H1 (cell line): ENCODE measurements around the gene ZMAT5. TPM values are rescaled to one million over a fixed set of nuclear protein-coding genes. Genes with fewer than 3 reads are reported as not detected.

Experiments
- CTCF ChIA-PET: fragments of 300-600 bp; sonication (Branson Sonifier 250); formaldehyde crosslinking; loops from one replicate; lab custom pipeline; 2021; ENCODE audit not compliant: partially characterized antibody; lab: Charles Lee
- POLR2A ChIA-PET: fragments of 300-600 bp; sonication (Branson Sonifier 250); formaldehyde crosslinking; loops from one replicate; lab custom pipeline; 2021; ENCODE audit warnings: inconsistent platforms; ENCODE audit not compliant: partially characterized antibody; lab: Charles Lee
- DNase-seq, 2 experiments: peaks; one replicate each; pipeline versions ENCODE4 v3.0.0 to v3.0.0-alpha.2; 2010 to 2022; ENCODE audit warnings: low spot score in 2 of 2, low read depth in 1 of 2, mixed read lengths in 1 of 2
- FAIRE-seq: peaks from 2 replicates; lab custom pipeline; 2011; peaks lifted over from hg19 to GRCh38; lab: Jason Lieb, UNC
- H2AFZ ChIP-seq: 2 replicates; pipeline ENCODE4 v1.8.1; 2012; ENCODE audit warnings: low read length, inconsistent platforms
- H2AK5ac ChIP-seq: 2 replicates; pipeline ENCODE4 v1.6.1; 2013; ENCODE audit warnings: low read depth, low read length
- H2BK120ac ChIP-seq: replicated peaks from 2 replicates; pipeline ENCODE3; 2013; ENCODE audit warnings: low read depth, low read length, inconsistent platforms
- H2BK12ac ChIP-seq: 2 replicates; pipeline ENCODE4 v1.6.1; 2013; ENCODE audit warnings: low read depth, low read length
- H2BK15ac ChIP-seq: 2 replicates; pipeline ENCODE4 v1.6.1; 2013; ENCODE audit warnings: low read length
- H2BK20ac ChIP-seq: 2 replicates; pipeline ENCODE4 v1.6.1; 2013; ENCODE audit warnings: low read length
- H2BK5ac ChIP-seq: 2 replicates; pipeline ENCODE4 v1.6.1; 2013; ENCODE audit warnings: low read depth, low read length
- H3K14ac ChIP-seq: 2 replicates; pipeline ENCODE4 v1.6.1; 2013; ENCODE audit warnings: inconsistent platforms; ENCODE audit not compliant: insufficient read length
- H3K18ac ChIP-seq: 2 replicates; pipeline ENCODE4 v1.6.1; 2013; ENCODE audit warnings: low read length; ENCODE audit errors: extremely low read depth
- H3K23ac ChIP-seq: 2 replicates; pipeline ENCODE4 v1.6.1; 2013; ENCODE audit warnings: inconsistent platforms; ENCODE audit not compliant: insufficient read length
- H3K23me2 ChIP-seq: 2 replicates; pipeline ENCODE4 v1.6.1; 2013; ENCODE audit warnings: low read depth, low read length
- H3K27ac ChIP-seq: 2 replicates; pipeline ENCODE4 v1.6.1; 2011; ENCODE audit warnings: low read depth, low read length, inconsistent platforms
- H3K27me3 ChIP-seq, 4 experiments: replicated peaks in 1 of 4; 1 replicate in 1 of 4; 2 replicates in 3 of 4; pipeline versions ENCODE4 v1.6.1 to v1.8.1; 2011 to 2013; ENCODE audit warnings: low read length in 3 of 4, mild to moderate bottlenecking in 3 of 4, inconsistent platforms in 2 of 4, mixed read lengths in 2 of 4, moderate library complexity in 1 of 4; ENCODE audit not compliant: control insufficient read depth in 3 of 4, insufficient read depth in 3 of 4; ENCODE audit errors: extremely low read depth in 1 of 4
- H3K36me3 ChIP-seq, 4 experiments: 2 replicates each; pipeline versions ENCODE4 v1.6.1 to v1.8.1; 2011 to 2013; ENCODE audit warnings: mild to moderate bottlenecking in 4 of 4, low read length in 3 of 4, moderate library complexity in 2 of 4, control low read depth in 1 of 4, inconsistent platforms in 1 of 4; ENCODE audit not compliant: insufficient read depth in 4 of 4, control insufficient read depth in 2 of 4
- H3K4ac ChIP-seq: replicated peaks from 2 replicates; pipeline ENCODE3; 2013; ENCODE audit warnings: low read length, low read depth, mixed read lengths, inconsistent platforms; ENCODE audit not compliant: insufficient read length
- H3K4me1 ChIP-seq, 4 experiments: replicated peaks in 1 of 4; 1 replicate in 1 of 4; 2 replicates in 3 of 4; pipeline versions ENCODE4 v1.6.1 to v1.8.1; 2011 to 2013; ENCODE audit warnings: low read length in 3 of 4, inconsistent platforms in 2 of 4, mixed read lengths in 1 of 4; ENCODE audit not compliant: insufficient read depth in 4 of 4, control insufficient read depth in 3 of 4
- H3K4me2 ChIP-seq, 2 experiments: 2 replicates each; pipeline versions ENCODE4 v1.6.1 to v1.8.1; 2011 to 2013; ENCODE audit warnings: low read depth in 2 of 2, low read length in 2 of 2, control low read depth in 1 of 2, inconsistent platforms in 1 of 2, mild to moderate bottlenecking in 1 of 2; ENCODE audit not compliant: insufficient read depth in 1 of 2
- H3K4me3 ChIP-seq, 4 experiments: fragments of 200-600, 300-600 bp in 1 of 4; sonication (generic), shearing (Covaris generic), sonication (Bioruptor Twin) in 1 of 4; 2 replicates each; pipeline versions ENCODE4 v1.5.1 to v1.8.1; 2011 to 2016; ENCODE audit warnings: low read length in 4 of 4, low read depth in 3 of 4, control low read depth in 2 of 4, inconsistent platforms in 2 of 4, mild to moderate bottlenecking in 2 of 4, mixed read lengths in 1 of 4, moderate library complexity in 1 of 4; ENCODE audit not compliant: insufficient read depth in 2 of 4; ENCODE audit errors: extremely low read depth in 1 of 4
- H3K56ac ChIP-seq: replicated peaks from 2 replicates; pipeline ENCODE3; 2013; ENCODE audit warnings: low read depth, mild to moderate bottlenecking, mixed read lengths, low read length, inconsistent platforms; ENCODE audit not compliant: insufficient read length
- H3K79me1 ChIP-seq: 2 replicates; pipeline ENCODE4 v1.6.1; 2013; ENCODE audit warnings: low read depth, low read length, control low read depth
- H3K79me2 ChIP-seq, 2 experiments: 2 replicates each; pipeline versions ENCODE4 v1.6.1 to v1.8.1; 2012 to 2013; ENCODE audit warnings: low read length in 2 of 2, mild to moderate bottlenecking in 2 of 2, inconsistent platforms in 1 of 2; ENCODE audit not compliant: insufficient read depth in 2 of 2, control insufficient read depth in 1 of 2
- H3K9ac ChIP-seq, 4 experiments: replicated peaks in 1 of 4; 1 replicate in 1 of 4; 2 replicates in 3 of 4; pipeline versions ENCODE4 v1.6.1 to v1.8.1; 2011 to 2013; ENCODE audit warnings: low read depth in 3 of 4, low read length in 3 of 4, control low read depth in 2 of 4, mild to moderate bottlenecking in 2 of 4, moderate library complexity in 2 of 4, inconsistent platforms in 1 of 4; ENCODE audit errors: extremely low read depth in 1 of 4
- H3K9me3 ChIP-seq, 2 experiments: 2 replicates each; pipeline versions ENCODE4 v1.6.1 to v1.8.1; 2012 to 2013; ENCODE audit warnings: mild to moderate bottlenecking in 2 of 2, moderate library complexity in 2 of 2, control low read depth in 1 of 2, inconsistent platforms in 1 of 2, low read depth in 1 of 2, low read length in 1 of 2, mixed read lengths in 1 of 2; ENCODE audit not compliant: insufficient read depth in 2 of 2
- H4K20me1 ChIP-seq, 2 experiments: replicated peaks in 1 of 2; 2 replicates each; pipeline versions ENCODE3 to v1.8.1; 2011 to 2013; ENCODE audit warnings: inconsistent platforms in 2 of 2, low read length in 2 of 2, mild to moderate bottlenecking in 1 of 2; ENCODE audit not compliant: insufficient read depth in 2 of 2, control insufficient read depth in 1 of 2
- H4K5ac ChIP-seq: 2 replicates; pipeline ENCODE4 v1.6.1; 2013; ENCODE audit warnings: low read length, low read depth, mixed read lengths, inconsistent platforms; ENCODE audit not compliant: insufficient read length
- H4K8ac ChIP-seq: 2 replicates; pipeline ENCODE4 v1.8.0; 2013; ENCODE audit warnings: mild to moderate bottlenecking, moderate library complexity, low read length, inconsistent platforms; ENCODE audit not compliant: insufficient read depth; ENCODE audit errors: extremely low read depth
- H4K91ac ChIP-seq: replicated peaks from 2 replicates; pipeline ENCODE3; 2013; ENCODE audit warnings: low read length, mixed read lengths, inconsistent platforms; ENCODE audit not compliant: insufficient read length
- ASH2L ChIP-seq: fragments of 200-600, 300-600 bp; sonication (generic); IDR thresholded peaks from one replicate; pipeline ENCODE4 v1.7.1; 2017; ENCODE audit warnings: low read length
- CREB1 ChIP-seq: IDR thresholded peaks from 2 replicates; pipeline ENCODE4 v1.6.1; 2012; ENCODE audit warnings: inconsistent platforms
- KDM1A ChIP-seq: fragments of 200-600, 300-600 bp; sonication (generic); IDR thresholded peaks from 2 replicates; pipeline ENCODE4 v1.7.1; 2016; ENCODE audit warnings: mild to moderate bottlenecking, low read length, borderline replicate concordance
- PHF8 ChIP-seq: fragments of 200-600 bp; sonication (generic); conservative IDR thresholded peaks from 2 replicates; pipeline ENCODE4 v1.7.1; 2012; ENCODE audit warnings: low read depth, mild to moderate bottlenecking, inconsistent platforms, low read length, moderate library complexity
- RAD21 ChIP-seq, 2 experiments: IDR thresholded peaks in 1 of 2; conservative IDR thresholded peaks in 1 of 2; 2 replicates each; pipeline ENCODE4 v1.6.1; 2011; ENCODE audit warnings: low read depth in 2 of 2, low read length in 2 of 2, improper control_type of control experiment in 1 of 2, inconsistent platforms in 1 of 2, mild to moderate bottlenecking in 1 of 2, moderate library complexity in 1 of 2
- SIX5 ChIP-seq: IDR thresholded peaks from 2 replicates; pipeline ENCODE4 v1.6.1; 2011; ENCODE audit warnings: mild to moderate bottlenecking, low read depth, low read length
- SRF ChIP-seq: IDR thresholded peaks from 2 replicates; pipeline ENCODE4 v1.6.1; 2011; ENCODE audit warnings: mild to moderate bottlenecking, low read depth, low read length, moderate library complexity
- TAF1 ChIP-seq: IDR thresholded peaks from 2 replicates; pipeline ENCODE4 v1.6.1; 2011; ENCODE audit warnings: mild to moderate bottlenecking, low read depth, low read length
- YY1 ChIP-seq: IDR thresholded peaks from 2 replicates; pipeline ENCODE4 v1.6.1; 2011; ENCODE audit warnings: low read depth, mild to moderate bottlenecking, low read length
- WGBS, 2 experiments: shearing (Covaris generic) in 1 of 2; methylation state at CpG; one replicate each; pipeline versions ENCODE4 v1.1.6 to v1.1.7; 2013 to 2015; ENCODE audit warnings: low lambda C conversion rate in 2 of 2, mixed read lengths in 2 of 2, inconsistent platforms in 1 of 2, low coverage in 1 of 2, missing lambda C conversion rate in 1 of 2; ENCODE audit not compliant: insufficient replicate concordance in 2 of 2, insufficient coverage in 1 of 2, insufficient read length in 1 of 2; ENCODE audit errors: extremely low coverage in 1 of 2, missing lambda C conversion rate in 1 of 2; 5-methylcytosine and 5-hydroxymethylcytosine counted together
- polyA plus RNA-seq, 7 experiments: library from polyadenylated mRNA; depleted of rRNA in 3 of 7; stranded (reverse) in 5 of 7; unstranded in 2 of 7; fragments of >200 nt in 5 of 7; fragments of 200-250 nt in 2 of 7; gene quantifications; 1 replicate in 5 of 7; 2 replicates in 1 of 7; 4 replicates in 1 of 7; pipeline versions ENCODE4 v1.2.1 to v1.2.3, GENCODE V29; 2011 to 2013; ENCODE audit warnings: missing spikeins in 2 of 7, mixed read lengths in 2 of 7
- total RNA-seq: library from RNA; stranded (reverse); fragmentation: NEBNext Ultra II Directional; extraction: Animal tissue kit (Norgen Biotek cat#: 25700); gene quantifications from 2 replicates; pipeline ENCODE4 v1.2.1, GENCODE V29; 2021
- TF ChIP-seq, protein P1 (sequence below): IDR thresholded peaks from 2 replicates; pipeline ENCODE4 v1.6.1; 2012; ENCODE audit warnings: inconsistent platforms

The ZMAT5 gene
- total and polyA plus RNA-seq, 2 of the 8 experiments (the other 6 are each of a cell fraction or from before 2014, with no cell fraction given) = 14.0 to 38.3 TPM

DNA sequence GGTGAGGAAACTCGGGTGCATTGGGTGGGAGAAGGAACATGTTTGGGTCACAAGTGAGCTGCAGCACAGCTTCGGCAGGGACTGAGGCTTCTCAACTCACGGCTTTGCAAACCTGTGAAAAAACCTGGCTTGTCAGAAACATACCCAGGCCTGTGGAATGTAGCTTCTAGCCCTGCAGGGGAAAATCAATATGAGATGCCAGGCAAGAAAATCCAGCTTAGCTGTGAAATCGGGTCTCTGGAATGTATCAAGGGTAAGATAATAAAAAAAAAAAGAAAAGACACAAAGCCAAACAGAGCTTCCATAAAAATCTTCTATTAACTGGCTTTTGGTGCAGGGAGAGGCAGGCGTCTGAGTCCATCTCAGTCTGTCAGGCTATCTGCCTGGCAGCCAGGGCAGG is 28.9 kb upstream of the ZMAT5 start:
- Histone ChIP-seq H3K79me1 (no peaks in the 10 kb centered on the region), H2BK5ac (no peak overlapping the region), H2BK120ac (no peak overlapping the region), H3K56ac (no peak overlapping the region), H4K5ac (no peak overlapping the region), H3K9ac (no peak overlapping the region), H3K79me2 (no peaks in the 10 kb centered on the region), H2BK12ac (no peak overlapping the region), H3K9me3 (no peaks in the 10 kb centered on the region), H3K36me3 (peaks cover 0 to 36% (median 10%) of the 10 kb centered on the region in 4 experiments; a peak in 5 of 8 replicates), H3K14ac (no peak overlapping the region), H3K23ac (no peak overlapping the region), H2BK15ac (no peak overlapping the region), H4K91ac (no peak overlapping the region), H3K18ac (no peak overlapping the region), H4K8ac (no peak overlapping the region), H3K27ac (no peak overlapping the region), H3K4me1 (no peaks in the 10 kb centered on the region), H3K23me2 (no peaks in the 10 kb centered on the region), H2AK5ac (no peak overlapping the region), H4K20me1 (peaks cover 0 to 2% of the 10 kb centered on the region in 2 experiments), H3K4ac (no peak overlapping the region), H2AFZ (no peak overlapping the region), H3K4me2 (no peak overlapping the region), H2BK20ac (no peak overlapping the region), H3K27me3 (no peaks in the 10 kb centered on the region), H3K4me3 (no peak overlapping the region)
- no peak for FAIRE-seq
- DNase-seq = no peak
- 89% methylated on average over 5 of the region's 5 CpGs; no CpG with 5 or more reads in 1 of the 2 experiments for WGBS, 2 experiments
- ChIA-PET POLR2A (interaction anchor here (1.2 kb wide), 1 partner anchor 9 kb away, joined by 4 read pairs; no protein-coding TSS in a partner anchor), CTCF (interaction anchor here (0.6 to 1.8 kb wide), 2 partner anchors 18 to 20 kb away, joined by 3 to 6 read pairs; no protein-coding TSS in a partner anchor)
- no peak for TF ChIP-seq KDM1A
- no peak for TF ChIP-seq SRF
- TF ChIP-seq CREB1 = no peak
- TF ChIP-seq SIX5 = no peak
- TF ChIP-seq ASH2L = no peak
- no peak for TF ChIP-seq RAD21 (IDR thresholded peaks at IDR 0.05 in 1 of 2, conservative IDR thresholded peaks at IDR 0.05 in 1 of 2; ENCODE audit: low read depth in 2 of 2, low read length in 2 of 2)
- TF ChIP-seq, protein P1, sequence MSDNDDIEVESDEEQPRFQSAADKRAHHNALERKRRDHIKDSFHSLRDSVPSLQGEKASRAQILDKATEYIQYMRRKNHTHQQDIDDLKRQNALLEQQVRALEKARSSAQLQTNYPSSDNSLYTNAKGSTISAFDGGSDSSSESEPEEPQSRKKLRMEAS = no peak
- TF ChIP-seq TAF1 = no peak
- TF ChIP-seq YY1 = no peak
- TF ChIP-seq PHF8 = no peak
